IMR-90 (cell line): ENCODE results near the gene MIER2. TPM values are rescaled to one million over a fixed set of nuclear protein-coding genes. Genes with fewer than 3 reads are reported as not detected.

ENCODE experiments used
- ATAC-seq: fragments of 200-7000 bp; cut with Tn5 transposase; 2 replicates; pipeline ENCODE4 v1.9.1; 2020; ENCODE audit warnings: low read depth, mild to moderate bottlenecking, moderate library complexity
- BruUV-seq: library from RNA; stranded (reverse); fragments of 400-500 nt; replicated peaks from 2 replicates; lab custom pipeline; 2021; lab: Mats Ljungman, UMichigan
- CTCF ChIA-PET: fragments of 300-600 bp; formaldehyde crosslinking; extraction: SDS; loops from one replicate; lab custom pipeline; 2021; ENCODE audit warnings: antibody characterized with exemption; lab: Yijun Ruan, JAX
- POLR2A ChIA-PET: fragments of 300-600 bp; sonication (Branson Sonifier 250); formaldehyde crosslinking; loops from one replicate; lab custom pipeline; 2022; ENCODE audit warnings: antibody characterized with exemption; ENCODE audit not compliant: unreplicated experiment; lab: Charles Lee
- DNase-seq: peaks from one replicate; pipeline ENCODE4 v3.0.0; 2013
- H2AFZ ChIP-seq: replicated peaks from 2 replicates; pipeline ENCODE3; 2013; ENCODE audit warnings: low read length, mild to moderate bottlenecking; ENCODE audit not compliant: poor library complexity
- H2AK5ac ChIP-seq: 2 replicates; pipeline ENCODE4 v1.6.1; 2013; ENCODE audit warnings: low read depth, low read length, inconsistent platforms
- H2AK9ac ChIP-seq: replicated peaks from 2 replicates; pipeline ENCODE3; 2013; ENCODE audit warnings: mild to moderate bottlenecking, low read depth, low read length, moderate library complexity; ENCODE audit not compliant: poor library complexity
- H2BK120ac ChIP-seq: 2 replicates; pipeline ENCODE4 v1.6.1; 2013; ENCODE audit warnings: low read depth, low read length, inconsistent platforms
- H2BK15ac ChIP-seq: 3 replicates; pipeline ENCODE4 v1.6.1; 2013; ENCODE audit warnings: low read depth, low read length, inconsistent platforms
- H2BK20ac ChIP-seq: 2 replicates; pipeline ENCODE4 v1.6.1; 2013; ENCODE audit warnings: low read depth, mild to moderate bottlenecking, inconsistent platforms, low read length, moderate library complexity
- H2BK5ac ChIP-seq: 2 replicates; pipeline ENCODE4 v1.6.1; 2013; ENCODE audit warnings: mild to moderate bottlenecking, low read depth, low read length, inconsistent platforms; ENCODE audit not compliant: poor library complexity, severe bottlenecking
- H3K14ac ChIP-seq: replicated peaks from 2 replicates; pipeline ENCODE4 v1.6.1; 2013; ENCODE audit warnings: low read depth, low read length, inconsistent platforms
- H3K18ac ChIP-seq: 2 replicates; pipeline ENCODE4 v1.6.1; 2013; ENCODE audit warnings: low read depth, low read length, control low read depth
- H3K23ac ChIP-seq: 2 replicates; pipeline ENCODE4 v1.6.1; 2013; ENCODE audit warnings: low read depth, low read length, inconsistent platforms
- H3K27ac ChIP-seq: 2 replicates; pipeline ENCODE4 v1.5.1; 2013; ENCODE audit warnings: mild to moderate bottlenecking, control low read depth, low read length; ENCODE audit not compliant: insufficient read depth
- H3K27me3 ChIP-seq: 2 replicates; pipeline ENCODE4 v1.6.1; 2013; ENCODE audit warnings: low read length; ENCODE audit not compliant: control insufficient read depth, insufficient read depth
- H3K36me3 ChIP-seq: 2 replicates; pipeline ENCODE4 v1.6.1; 2013; ENCODE audit warnings: low read length, mixed read lengths; ENCODE audit not compliant: control insufficient read depth, insufficient read depth
- H3K4ac ChIP-seq: 2 replicates; pipeline ENCODE4 v1.6.1; 2013; ENCODE audit warnings: low read depth, low read length, inconsistent platforms
- H3K4me1 ChIP-seq: 2 replicates; pipeline ENCODE4 v1.6.1; 2013; ENCODE audit warnings: low read length, mixed read lengths; ENCODE audit not compliant: control insufficient read depth, insufficient read depth
- H3K4me2 ChIP-seq: 2 replicates; pipeline ENCODE4 v1.6.1; 2013; ENCODE audit warnings: low read depth, mild to moderate bottlenecking, control low read depth, low read length, moderate library complexity
- H3K4me3 ChIP-seq: 2 replicates; pipeline ENCODE4 v1.5.1; 2013; ENCODE audit warnings: low read depth, mild to moderate bottlenecking, control low read depth, low read length, moderate library complexity; ENCODE audit not compliant: insufficient read depth
- H3K56ac ChIP-seq: 2 replicates; pipeline ENCODE4 v1.6.1; 2013; ENCODE audit warnings: low read length, inconsistent platforms; ENCODE audit not compliant: insufficient read depth; ENCODE audit errors: extremely low read depth
- H3K79me1 ChIP-seq, 2 experiments: 2 replicates each; pipeline ENCODE4 v1.6.1; 2013; ENCODE audit warnings: low read length in 2 of 2, inconsistent platforms in 1 of 2, low read depth in 1 of 2
- H3K9ac ChIP-seq: 2 replicates; pipeline ENCODE4 v1.6.1; 2013; ENCODE audit warnings: low read depth, low read length, control low read depth
- H3K9me1 ChIP-seq: 2 replicates; pipeline ENCODE4 v1.6.1; 2013; ENCODE audit warnings: low read length, inconsistent platforms; ENCODE audit not compliant: insufficient read depth
- H3K9me3 ChIP-seq: 2 replicates; pipeline ENCODE4 v1.6.1; 2013; ENCODE audit warnings: low read length; ENCODE audit not compliant: control insufficient read depth, insufficient read depth
- H4K20me1 ChIP-seq: 2 replicates; pipeline ENCODE4 v1.6.1; 2013; ENCODE audit warnings: low read length, inconsistent platforms; ENCODE audit not compliant: insufficient read depth
- H4K5ac ChIP-seq: 2 replicates; pipeline ENCODE4 v1.6.1; 2013; ENCODE audit warnings: mild to moderate bottlenecking, low read depth, low read length, control low read depth
- H4K8ac ChIP-seq, 2 experiments: 2 replicates each; pipeline ENCODE4 v1.6.1; 2013; ENCODE audit warnings: low read depth in 2 of 2, low read length in 2 of 2, control low read depth in 1 of 2, inconsistent platforms in 1 of 2
- H4K91ac ChIP-seq: 2 replicates; pipeline ENCODE4 v1.6.1; 2013; ENCODE audit warnings: low read depth, low read length, inconsistent platforms; ENCODE audit not compliant: insufficient read depth
- BHLHE40 ChIP-seq: fragments of 150-350 bp; IDR thresholded peaks from 2 replicates; pipeline ENCODE4 v1.6.1; 2016; ENCODE audit warnings: mild to moderate bottlenecking, low read depth, low read length
- CEBPB ChIP-seq: IDR thresholded peaks from 2 replicates; pipeline ENCODE4 v1.6.1; 2012; ENCODE audit warnings: low read depth, low read length, improper control_type of control experiment
- MAFK ChIP-seq: IDR thresholded peaks from 2 replicates; pipeline ENCODE4 v1.6.1; 2012; ENCODE audit warnings: low read depth, low read length, improper control_type of control experiment
- RFX5 ChIP-seq: IDR thresholded peaks from 2 replicates; pipeline ENCODE4 v1.8.0; 2012; ENCODE audit warnings: low read depth, mild to moderate bottlenecking, low read length, moderate library complexity
- SMC3 ChIP-seq: fragments of 150-350 bp; IDR thresholded peaks from 2 replicates; pipeline ENCODE4 v1.6.1; 2016; ENCODE audit warnings: low read depth, mild to moderate bottlenecking, antibody characterized with exemption, low read length, moderate library complexity
- WGBS, 2 experiments: methylation state at CpG; one replicate each; pipeline versions ENCODE4 v1.1.5 to v1.1.7; 2013; ENCODE audit warnings: missing lambda C conversion rate in 2 of 2; ENCODE audit not compliant: insufficient read length in 1 of 2; ENCODE audit errors: extremely low coverage in 2 of 2; 5-methylcytosine and 5-hydroxymethylcytosine counted together
- dilution Hi-C: fragments of 300-500 bp; cut with HindIII; formaldehyde crosslinking; loops from one replicate; pipeline ENCODE4 v1.14.3; 2018; ENCODE audit warnings: low sequenced_read_pairs; ENCODE audit not compliant: unreplicated experiment
- in situ Hi-C: fragments of 300-500 bp; cut with MboI; formaldehyde crosslinking; loops from 3 replicates; pipeline ENCODE4 v1.14.3; 2019; ENCODE audit warnings: low sequenced_read_pairs, inconsistent platforms, mixed read lengths
- intact Hi-C: fragments of 100-400 bp; cut with micrococcal nuclease; formaldehyde crosslinking; loops from 2 replicates; pipeline ENCODE4 v1.10.0; 2022
- polyA plus RNA-seq, 3 experiments: library from polyadenylated mRNA; depleted of rRNA; stranded (reverse); fragments of >200 nt; gene quantifications; 2 replicates each; pipeline ENCODE4 v1.2.3, GENCODE V29; 2012; ENCODE audit warnings: low replicate concordance in 1 of 3
- total RNA-seq: library from RNA; depleted of rRNA; stranded (reverse); fragments of >200 nt; gene quantifications from 2 replicates; pipeline ENCODE4 v1.2.3, GENCODE V29; 2012
- TF ChIP-seq, protein P1 (sequence below): fragments of 150-350 bp; IDR thresholded peaks from 2 replicates; pipeline ENCODE4 v1.6.1; 2016; ENCODE audit warnings: low read depth, mild to moderate bottlenecking, low read length, moderate library complexity, borderline replicate concordance

Gene MIER2
- total and polyA plus RNA-seq, 2 of the 4 experiments (the other 2 are of a cell fraction), result 28.0 to 28.4 TPM

DNA sequence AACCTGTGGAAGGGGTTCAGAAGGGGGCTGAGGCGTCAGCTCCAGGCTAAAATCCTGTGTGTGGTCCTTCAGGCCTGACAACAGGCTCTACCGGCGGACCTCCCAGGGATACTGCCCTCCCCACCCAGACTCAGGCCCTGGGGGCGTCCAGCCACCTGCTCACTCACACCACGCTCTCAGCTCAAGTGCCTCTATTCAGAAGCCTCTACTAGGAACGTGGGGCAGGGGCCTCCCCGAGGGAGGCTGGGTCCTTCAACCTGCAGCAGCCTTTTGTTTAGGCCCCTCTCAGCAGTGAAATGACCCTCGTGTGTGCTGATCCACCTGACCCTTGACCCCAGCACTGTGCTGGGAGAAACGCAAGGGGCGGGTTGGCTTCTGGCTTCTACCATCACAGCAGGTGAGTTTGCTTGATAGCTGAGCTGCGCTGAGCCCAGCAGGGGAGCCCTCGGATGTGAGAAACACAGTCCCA lies 64.0 kb downstream of the MIER2 start:
- Histone ChIP-seq H2AK5ac (no peak overlapping the region), H3K27ac (no peak overlapping the region), H2BK20ac (no peak overlapping the region), H2BK5ac (no peak overlapping the region), H3K4me1 (no peaks in the 10 kb centered on the region), H3K79me1 (no peaks in the 10 kb centered on the region), H3K56ac (no peak overlapping the region), H3K4me3 (no peak overlapping the region), H2AFZ (no peak overlapping the region), H4K20me1 (no peaks in the 10 kb centered on the region), H3K9me3 (no peaks in the 10 kb centered on the region), H3K14ac (no peak overlapping the region), H3K4me2 (no peak overlapping the region), H3K36me3 (no peaks in the 10 kb centered on the region), H2AK9ac (no peak overlapping the region), H3K27me3 (peaks cover 7% of the 10 kb centered on the region), H3K23ac (no peak overlapping the region), H4K91ac (no peak overlapping the region), H3K18ac (no peak overlapping the region), H3K4ac (no peak overlapping the region), H2BK15ac (no peak overlapping the region), H4K8ac (no peak overlapping the region), H4K5ac (no peak overlapping the region), H3K9me1 (no peaks in the 10 kb centered on the region), H3K9ac (no peak overlapping the region), H2BK120ac (no peak overlapping the region)
- DNase-seq (no peak), ATAC-seq (no peak)
- no peak for TF ChIP-seq BHLHE40
- no peak for TF ChIP-seq MAFK
- TF ChIP-seq CEBPB, result no peak
- no peak for TF ChIP-seq SMC3
- no peak for TF ChIP-seq RFX5
- TF ChIP-seq, protein P1, sequence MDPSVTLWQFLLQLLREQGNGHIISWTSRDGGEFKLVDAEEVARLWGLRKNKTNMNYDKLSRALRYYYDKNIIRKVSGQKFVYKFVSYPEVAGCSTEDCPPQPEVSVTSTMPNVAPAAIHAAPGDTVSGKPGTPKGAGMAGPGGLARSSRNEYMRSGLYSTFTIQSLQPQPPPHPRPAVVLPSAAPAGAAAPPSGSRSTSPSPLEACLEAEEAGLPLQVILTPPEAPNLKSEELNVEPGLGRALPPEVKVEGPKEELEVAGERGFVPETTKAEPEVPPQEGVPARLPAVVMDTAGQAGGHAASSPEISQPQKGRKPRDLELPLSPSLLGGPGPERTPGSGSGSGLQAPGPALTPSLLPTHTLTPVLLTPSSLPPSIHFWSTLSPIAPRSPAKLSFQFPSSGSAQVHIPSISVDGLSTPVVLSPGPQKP, result no peak
- POLR2A ChIA-PET, result no interaction called here
- 47% methylated on average over 6 of the region's 12 CpGs; no CpG with 5 or more reads in 1 of the 2 experiments for WGBS, 2 experiments
- CTCF ChIA-PET, result no interaction called here
- dilution Hi-C loops, result no loop called here
- no TSS peak for BruUV-seq
- intact Hi-C loops, result no loop called here
- in situ Hi-C loops, result no loop called here
